GM06990 (cell line): Measurements from ENCODE around the gene TXLNB.

Source experiments
- DNase-seq: peaks from one replicate; pipeline ENCODE4 v3.0.0-alpha.2; 2011; ENCODE audit not compliant: insufficient read length; ENCODE audit errors: extremely low read depth
- H3K27me3 ChIP-seq: replicated peaks from 2 replicates; pipeline ENCODE4 v1.6.0; 2011; ENCODE audit warnings: low read length; ENCODE audit not compliant: control insufficient read depth, insufficient read depth
- H3K36me3 ChIP-seq: 2 replicates; pipeline ENCODE4 v1.5.1; 2011; ENCODE audit warnings: low read length; ENCODE audit not compliant: control insufficient read depth, insufficient read depth
- H3K4me3 ChIP-seq: replicated peaks from 2 replicates; pipeline ENCODE4 v1.5.1; 2011; ENCODE audit warnings: low read depth, mild to moderate bottlenecking, control low read depth, low read length
- CTCF ChIP-seq: IDR thresholded peaks from 2 replicates; pipeline ENCODE4 v1.5.1; 2011; ENCODE audit warnings: low read length, control low read depth, mild to moderate bottlenecking, inconsistent platforms; ENCODE audit not compliant: insufficient read depth, poor library complexity, severe bottlenecking

Gene TXLNB

GRCh38 chr6:139311831-139312230, 20.0 kb upstream of the TXLNB start:
- DNase-seq = no peak
- Histone ChIP-seq H3K36me3 (no peaks in the 10 kb centered on the region), H3K27me3 (no peaks in the 10 kb centered on the region), H3K4me3 (no peak overlapping the region)
- no peak for TF ChIP-seq CTCF

- Histone ChIP-seq H3K36me3 (no peaks in the 10 kb centered on the region), H3K4me3 (no peak overlapping the region), H3K27me3 (no peaks in the 10 kb centered on the region)
- no peak for TF ChIP-seq CTCF
- no peak for DNase-seq
Observed at GRCh38 chr6:139308936-139309603, 17.3 kb upstream of the TXLNB start.

- no peaks in the 10 kb centered on the region for H3K27me3 ChIP-seq
- no peaks in the 10 kb centered on the region for H3K36me3 ChIP-seq
- TF ChIP-seq CTCF = no peak
- no peak for DNase-seq
- H3K4me3 ChIP-seq = no peak overlapping the region
Observed at GRCh38 chr6:139308286-139308916, 16.6 kb upstream of the TXLNB start.

GRCh38 chr6:139306291-139306981, 14.6 kb upstream of the TXLNB start:
- Histone ChIP-seq H3K27me3 (no peaks in the 10 kb centered on the region), H3K4me3 (no peak overlapping the region), H3K36me3 (no peaks in the 10 kb centered on the region)
- DNase-seq = no peak
- TF ChIP-seq CTCF = no peak

- no peak for TF ChIP-seq CTCF
- no peaks in the 10 kb centered on the region for H3K36me3 ChIP-seq
- DNase-seq = no peak
- no peak overlapping the region for H3K4me3 ChIP-seq
- no peaks in the 10 kb centered on the region for H3K27me3 ChIP-seq
Observed at GRCh38 chr6:139303185-139303584, 11.4 kb upstream of the TXLNB start.
